Neural progenitor cell (in vitro differentiated cells): Measurements from ENCODE around the gene PARP3. TPM values are rescaled to one million over a fixed set of nuclear protein-coding genes. Genes with fewer than 3 reads are reported as not detected.

Experiments
- DNase-seq: peaks from one replicate; pipeline ENCODE4 v3.0.0-alpha.2; 2016; ENCODE audit warnings: low spot score
- H2AFZ ChIP-seq: fragments of 200-600 bp; sonication (generic); replicated peaks from 2 replicates; pipeline ENCODE4 v1.6.1; 2016; ENCODE audit warnings: antibody characterized with exemption
- H3F3A ChIP-seq: fragments of 200-600 bp; sonication (generic); 2 replicates; pipeline ENCODE4 v1.6.1; 2016; ENCODE audit warnings: antibody characterized with exemption, low read depth
- H3K27ac ChIP-seq: fragments of 200-600 bp; sonication (generic); 2 replicates; pipeline ENCODE4 v1.5.1; 2016; ENCODE audit warnings: mild to moderate bottlenecking
- H3K27me3 ChIP-seq: fragments of 200-600 bp; sonication (generic); 2 replicates; pipeline ENCODE4 v1.6.1; 2016; ENCODE audit warnings: mild to moderate bottlenecking, moderate library complexity
- H3K36me3 ChIP-seq: fragments of 200-600 bp; sonication (generic); 2 replicates; pipeline ENCODE4 v1.5.1; 2016
- H3K4me1 ChIP-seq: fragments of 200-600 bp; sonication (generic); 2 replicates; pipeline ENCODE4 v1.6.1; 2016; ENCODE audit warnings: mixed run types
- H3K4me2 ChIP-seq: fragments of 200-600 bp; sonication (generic); 2 replicates; pipeline ENCODE4 v1.6.1; 2016
- H3K4me3 ChIP-seq: fragments of 200-600 bp; sonication (generic); 2 replicates; pipeline ENCODE4 v1.5.1; 2016
- H3K79me2 ChIP-seq: fragments of 200-600 bp; sonication (generic); 2 replicates; pipeline ENCODE4 v1.6.1; 2016; ENCODE audit warnings: low read depth
- H3K9ac ChIP-seq: fragments of 200-600 bp; sonication (generic); 2 replicates; pipeline ENCODE4 v1.6.1; 2016
- H3K9me3 ChIP-seq: fragments of 200-600 bp; sonication (generic); 2 replicates; pipeline ENCODE4 v1.5.1; 2016; ENCODE audit warnings: low read depth
- H4K20me1 ChIP-seq: fragments of 200-600 bp; sonication (generic); 2 replicates; pipeline ENCODE4 v1.6.1; 2016; ENCODE audit warnings: low read depth
- H3K27ac Mint-ChIP-seq: 3 replicates; pipeline ENCODE4 v1.8.0; 2021; ENCODE audit warnings: mixed read lengths
- H3K27me3 Mint-ChIP-seq: 2 replicates; pipeline ENCODE4 v1.8.0; 2022; ENCODE audit warnings: low read depth, mild to moderate bottlenecking, inconsistent platforms, moderate library complexity, mixed read lengths; ENCODE audit not compliant: insufficient read depth
- H3K36me3 Mint-ChIP-seq: 3 replicates; pipeline ENCODE4 v1.8.0; 2021; ENCODE audit warnings: mixed read lengths
- H3K4me1 Mint-ChIP-seq: 3 replicates; pipeline ENCODE4 v1.8.0; 2021; ENCODE audit warnings: mixed read lengths
- H3K4me3 Mint-ChIP-seq: 3 replicates; pipeline ENCODE4 v1.8.0; 2021; ENCODE audit warnings: mild to moderate bottlenecking, moderate library complexity, mixed read lengths
- H3K9me3 Mint-ChIP-seq: 3 replicates; pipeline ENCODE4 v1.8.0; 2020; ENCODE audit warnings: mixed read lengths
- CTCF ChIP-seq: fragments of 200-600 bp; sonication (generic); IDR thresholded peaks from 2 replicates; pipeline ENCODE4 v1.5.1; 2017; ENCODE audit warnings: antibody characterized with exemption, mild to moderate bottlenecking
- EZH2 ChIP-seq: fragments of 200-600 bp; sonication (generic); IDR thresholded peaks from 2 replicates; pipeline ENCODE4 v1.6.1; 2017; ENCODE audit warnings: antibody characterized with exemption, mild to moderate bottlenecking, moderate library complexity
- EZH2phosphoT487 ChIP-seq: fragments of 200-600 bp; sonication (generic); IDR thresholded peaks from 2 replicates; pipeline ENCODE4 v1.6.1; 2017; ENCODE audit warnings: antibody characterized with exemption
- total RNA-seq: library from RNA; depleted of rRNA; stranded (reverse); fragments of >200 nt; gene quantifications from 2 replicates; pipeline ENCODE4 v1.2.3, GENCODE V29; 2015; ENCODE audit warnings: low replicate concordance

PARP3 gene
- total RNA-seq, 1 donor from 2014 or later, result 3.9 TPM

- Histone ChIP-seq H3K4me1 (peaks cover 1% of the 10 kb centered on the region), H3K79me2 (peaks cover 13% of the 10 kb centered on the region), H3K4me2 (no peak overlapping the region), H3K9me3 (no peaks in the 10 kb centered on the region), H4K20me1 (peaks cover 12% of the 10 kb centered on the region), H3K36me3 (no peaks in the 10 kb centered on the region), H3K9ac (no peak overlapping the region), H2AFZ (no peak overlapping the region), H3K4me3 (no peak overlapping the region), H3K27me3 (no peaks in the 10 kb centered on the region), H3F3A (no peaks in the 10 kb centered on the region), H3K27ac (no peak overlapping the region)
- Mint-ChIP-seq H3K27me3 (peaks cover 6% of the 10 kb centered on the region), H3K36me3 (peaks cover 9% of the 10 kb centered on the region), H3K4me3 (no peak overlapping the region), H3K27ac (no peak overlapping the region), H3K9me3 (no peaks in the 10 kb centered on the region), H3K4me1 (peaks cover 2% of the 10 kb centered on the region)
- DNase-seq, result no peak
- TF ChIP-seq EZH2phosphoT487, result no peak
- no peak for TF ChIP-seq EZH2
Observed at GRCh38 chr3:51934991-51935885, 6.9 kb upstream of the PARP3 start.

- TF ChIP-seq CTCF (no peak), EZH2 (no peak), EZH2phosphoT487 (no peak)
- Mint-ChIP-seq H3K4me3 (no peak overlapping the region), H3K27ac (no peak overlapping the region), H3K4me1 (peaks cover 11% of the 10 kb centered on the region), H3K9me3 (no peaks in the 10 kb centered on the region), H3K36me3 (peaks cover 8% of the 10 kb centered on the region), H3K27me3 (peaks cover 6% of the 10 kb centered on the region)
- H2AFZ ChIP-seq, result no peak overlapping the region
- peaks cover 9% of the 10 kb centered on the region for H3K4me1 ChIP-seq
- no peaks in the 10 kb centered on the region for H3F3A ChIP-seq
- H3K79me2 ChIP-seq, result peaks cover 21% of the 10 kb centered on the region
- peaks cover 15% of the 10 kb centered on the region for H4K20me1 ChIP-seq
- no peak overlapping the region for H3K27ac ChIP-seq
- no peak overlapping the region for H3K4me2 ChIP-seq
- DNase-seq, result no peak
- no peak overlapping the region for H3K4me3 ChIP-seq
- H3K27me3 ChIP-seq, result no peaks in the 10 kb centered on the region
- no peak overlapping the region for H3K9ac ChIP-seq
- H3K36me3 ChIP-seq, result no peaks in the 10 kb centered on the region
- no peaks in the 10 kb centered on the region for H3K9me3 ChIP-seq
Observed at GRCh38 chr3:51935886-51936755, 6.0 kb upstream of the PARP3 start.

- no peaks in the 10 kb centered on the region for H3F3A ChIP-seq
- H3K9ac ChIP-seq, result no peak overlapping the region
- Mint-ChIP-seq H3K9me3 (no peaks in the 10 kb centered on the region), H3K27me3 (peaks cover 6% of the 10 kb centered on the region), H3K36me3 (peaks cover 7% of the 10 kb centered on the region), H3K4me3 (no peak overlapping the region), H3K4me1 (peaks cover 13% of the 10 kb centered on the region), H3K27ac (no peak overlapping the region)
- H2AFZ ChIP-seq, result no peak overlapping the region
- no peak overlapping the region for H3K4me2 ChIP-seq
- H3K4me3 ChIP-seq, result no peak overlapping the region
- no peaks in the 10 kb centered on the region for H3K9me3 ChIP-seq
- TF ChIP-seq EZH2 (no peak), CTCF (no peak), EZH2phosphoT487 (no peak)
- H4K20me1 ChIP-seq, result peaks cover 16% of the 10 kb centered on the region
- no peak for DNase-seq
- no peaks in the 10 kb centered on the region for H3K36me3 ChIP-seq
- peaks cover 25% of the 10 kb centered on the region for H3K79me2 ChIP-seq
- no peaks in the 10 kb centered on the region for H3K27me3 ChIP-seq
- no peak overlapping the region for H3K27ac ChIP-seq
- H3K4me1 ChIP-seq, result peaks cover 10% of the 10 kb centered on the region
Observed at GRCh38 chr3:51937014-51937413, 5.1 kb upstream of the PARP3 start.
